GM19193 (cell line): ENCODE measurements around the gene SRRM1.

Source experiments
- POLR2A ChIP-seq: IDR thresholded peaks from 4 replicates; pipeline ENCODE4 v1.6.1; 2011; ENCODE audit not compliant: insufficient read depth, insufficient read length; ENCODE audit errors: extremely low read depth

Gene SRRM1

DNA sequence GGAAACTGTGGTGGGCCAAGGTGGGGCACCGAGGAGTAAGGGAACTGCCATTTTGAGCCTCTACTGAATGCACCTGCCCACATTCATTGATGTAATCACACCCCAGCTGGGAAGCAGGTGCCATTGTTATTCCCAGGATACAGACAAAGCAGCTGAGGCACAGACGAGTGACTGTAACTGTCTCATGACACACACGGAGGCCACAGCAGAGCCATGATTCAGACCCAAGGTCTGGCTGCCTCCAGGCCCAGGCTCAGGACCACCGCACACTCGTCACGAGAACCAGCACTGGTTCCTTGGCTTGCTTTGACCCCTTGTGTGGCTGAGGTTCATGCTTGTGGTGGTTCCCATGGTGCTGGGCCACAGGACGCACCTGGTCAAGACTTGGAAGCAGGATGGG lies 56.5 kb downstream of the SRRM1 start:
- TF ChIP-seq POLR2A = no peak

DNA sequence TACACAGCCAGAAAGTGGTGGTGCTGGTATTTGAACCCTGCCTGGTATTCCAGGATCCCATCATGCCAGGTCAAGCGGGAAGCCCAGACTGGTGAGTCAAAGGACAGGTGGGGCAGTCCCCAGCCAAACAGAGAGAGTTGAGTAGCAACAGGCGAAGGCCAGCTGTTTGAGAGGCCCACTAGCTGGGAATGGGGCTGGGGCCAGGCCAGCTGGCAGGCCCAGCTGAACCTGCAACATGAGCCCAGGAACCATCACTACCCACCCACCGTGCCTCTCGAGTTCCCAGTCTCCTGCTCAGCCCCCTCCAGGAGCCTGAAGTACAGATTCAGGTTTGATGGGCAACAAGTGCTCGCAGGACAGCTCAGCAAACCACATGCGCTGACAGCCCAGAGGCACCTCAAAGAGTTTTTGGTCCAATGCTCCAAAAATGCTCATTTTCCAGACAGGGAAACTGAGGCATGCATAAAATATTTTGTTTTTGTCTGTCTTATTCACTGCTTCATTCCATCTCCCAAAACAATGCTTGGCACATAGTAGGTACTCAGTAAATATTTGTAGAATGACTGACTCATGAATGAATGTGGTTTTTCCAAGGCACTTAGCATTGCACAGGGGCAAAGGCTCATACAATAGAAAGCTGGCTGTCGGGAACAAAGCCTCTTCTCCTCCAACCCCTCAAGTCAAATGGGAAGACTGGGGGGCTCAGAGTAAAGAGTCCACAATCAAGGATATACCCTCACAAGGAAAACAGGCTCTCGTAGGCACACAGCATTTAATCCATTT lies 59.6 kb downstream of the SRRM1 start:
- no peak for TF ChIP-seq POLR2A

DNA sequence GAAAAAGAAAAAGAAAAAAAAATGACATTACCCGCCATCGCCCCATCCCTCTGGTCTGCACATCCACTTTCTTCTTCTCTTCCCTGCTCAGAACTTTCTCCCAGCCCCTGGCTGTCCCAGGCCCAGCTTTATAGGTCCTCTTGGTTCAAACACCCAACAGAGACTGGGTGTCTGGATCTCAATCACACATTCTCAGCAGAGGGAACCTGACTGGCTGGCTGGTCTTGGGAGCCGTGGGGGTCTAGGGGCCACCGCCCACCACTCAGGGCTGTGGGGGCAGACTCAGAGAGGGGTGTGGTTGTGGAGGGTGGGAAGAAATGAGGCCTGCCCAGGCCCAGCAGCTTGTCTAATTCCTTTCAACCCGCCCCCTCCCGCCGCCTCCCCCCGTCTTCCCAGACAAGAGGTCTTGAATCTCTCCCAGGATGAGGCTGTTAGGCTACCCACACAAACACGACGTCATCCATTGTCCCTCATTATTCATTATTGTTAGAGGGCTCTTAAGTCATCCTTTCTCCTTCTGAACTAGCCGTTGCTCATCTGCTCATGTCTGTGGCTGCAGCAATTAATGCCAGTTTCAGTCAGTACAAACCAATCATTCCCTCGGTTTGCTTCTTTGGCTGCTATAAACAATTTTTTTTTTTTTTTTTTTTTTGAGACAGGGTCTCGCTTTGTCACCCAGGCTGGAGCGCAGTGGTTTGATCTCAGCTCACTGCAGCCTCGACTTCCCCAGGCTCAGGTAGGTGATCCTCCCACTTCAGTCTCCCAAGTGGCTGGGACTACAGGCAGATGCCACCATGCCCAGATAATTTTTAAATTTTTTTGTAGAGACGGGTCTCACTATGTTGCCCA lies 61.5 kb downstream of the SRRM1 start:
- no peak for TF ChIP-seq POLR2A

DNA sequence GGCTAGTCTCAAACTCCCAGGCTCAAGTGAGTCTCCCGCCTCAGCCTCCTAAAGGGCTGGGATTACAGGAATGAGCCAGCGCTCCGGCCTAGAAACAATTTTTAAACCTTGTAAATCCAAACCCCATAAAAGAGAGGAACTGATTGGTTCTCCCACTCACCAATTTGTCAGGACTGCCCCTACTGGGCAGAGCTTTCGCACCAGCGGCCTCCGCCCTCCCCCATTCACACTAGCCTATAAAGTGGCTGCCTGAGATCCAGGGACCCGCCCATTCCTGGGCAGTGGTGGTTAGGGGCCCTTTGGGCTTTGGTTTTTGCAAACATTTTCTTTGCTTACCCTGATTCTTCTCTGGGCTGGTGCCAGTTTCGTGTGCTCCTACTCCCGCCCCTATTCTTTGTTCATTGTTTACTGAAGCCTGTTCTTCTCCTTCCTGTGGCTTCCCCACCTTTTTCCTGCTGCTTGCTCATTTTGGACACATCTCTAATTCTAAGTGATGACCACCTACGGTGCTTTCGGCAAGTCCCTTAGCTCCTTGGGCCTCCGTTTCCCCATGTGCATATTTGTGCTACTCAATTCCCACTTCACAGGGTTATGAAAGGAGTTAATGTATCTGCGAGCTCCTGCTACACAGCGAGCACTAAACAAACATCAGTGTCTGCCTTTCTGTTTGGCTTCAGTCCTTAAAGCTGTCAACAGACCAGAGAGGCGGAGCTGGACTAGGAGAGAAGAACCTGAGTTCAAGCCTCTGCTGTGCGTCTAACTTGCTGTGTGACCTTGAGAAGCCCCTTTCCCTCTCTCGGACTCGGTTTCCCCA lies 62.4 kb downstream of the SRRM1 start:
- no peak for TF ChIP-seq POLR2A

DNA sequence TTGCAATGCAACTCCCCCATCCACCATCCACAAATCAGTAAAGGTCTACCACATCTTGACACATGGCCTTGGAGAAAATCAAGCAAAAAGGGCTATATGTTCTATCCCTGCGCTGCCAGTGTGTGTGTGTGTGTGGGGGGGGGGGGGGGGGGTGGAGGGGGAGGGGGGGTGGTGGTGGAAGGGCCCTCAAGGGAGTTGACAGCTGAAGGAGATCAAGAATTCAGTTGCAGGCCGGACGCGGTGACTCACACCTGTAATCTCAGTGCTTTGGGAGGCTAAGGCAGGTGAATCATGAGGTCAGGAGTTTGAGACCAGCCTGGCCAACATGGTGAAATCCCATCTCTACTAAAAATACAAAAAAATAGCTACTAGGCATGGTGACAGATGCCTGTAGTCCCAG lies 64.6 kb downstream of the SRRM1 start:
- TF ChIP-seq POLR2A = no peak

DNA sequence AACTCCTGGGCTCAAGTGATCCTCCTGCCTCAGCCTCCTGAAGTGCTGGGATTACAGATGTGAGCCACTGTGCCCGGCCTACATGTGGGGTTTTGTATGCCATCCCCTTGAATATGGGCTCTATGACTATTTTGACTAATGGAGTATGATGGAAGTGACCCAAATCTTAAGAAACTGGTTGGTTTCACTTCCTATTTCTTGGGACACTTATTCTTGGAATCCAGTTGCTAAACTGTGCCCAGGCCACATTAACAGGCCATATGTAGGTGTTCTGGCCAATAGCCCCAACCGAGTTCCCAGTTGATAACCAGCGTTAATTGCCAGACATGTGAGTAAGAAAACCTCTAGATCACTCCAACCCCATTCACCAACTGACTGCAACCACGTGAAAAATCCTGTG lies 65.8 kb downstream of the SRRM1 start:
- TF ChIP-seq POLR2A = no peak

DNA sequence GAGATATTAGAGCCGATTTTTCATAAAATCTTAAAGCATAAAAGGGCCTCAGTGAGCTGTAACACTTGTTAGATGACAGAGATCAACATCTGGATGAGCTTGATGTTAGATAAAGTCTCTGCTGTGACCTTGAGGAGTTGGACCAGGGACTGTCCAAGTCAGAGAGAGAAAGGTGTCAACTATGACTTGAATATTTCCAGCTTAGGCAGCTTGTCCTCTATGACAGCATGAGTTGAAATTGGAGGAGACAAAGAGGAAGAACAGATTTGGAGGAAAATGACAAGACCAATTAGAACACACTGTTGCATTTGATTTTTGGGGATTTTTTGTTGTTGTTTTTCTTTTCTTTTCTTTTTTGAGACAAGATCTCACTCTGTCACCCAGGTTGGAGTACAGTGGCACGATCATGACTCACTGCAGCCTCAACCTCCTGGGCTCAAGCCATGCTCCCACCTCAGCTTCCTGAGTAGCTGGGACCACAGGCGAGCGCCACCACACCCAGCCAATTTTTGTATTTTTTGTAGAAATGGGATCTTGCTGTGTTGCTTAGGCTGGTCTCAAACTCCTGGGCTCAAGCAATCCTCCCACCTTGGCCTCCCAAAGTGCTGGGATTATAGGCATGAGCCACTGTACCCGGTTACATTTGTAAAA lies 66.8 kb downstream of the SRRM1 start:
- TF ChIP-seq POLR2A = no peak

DNA sequence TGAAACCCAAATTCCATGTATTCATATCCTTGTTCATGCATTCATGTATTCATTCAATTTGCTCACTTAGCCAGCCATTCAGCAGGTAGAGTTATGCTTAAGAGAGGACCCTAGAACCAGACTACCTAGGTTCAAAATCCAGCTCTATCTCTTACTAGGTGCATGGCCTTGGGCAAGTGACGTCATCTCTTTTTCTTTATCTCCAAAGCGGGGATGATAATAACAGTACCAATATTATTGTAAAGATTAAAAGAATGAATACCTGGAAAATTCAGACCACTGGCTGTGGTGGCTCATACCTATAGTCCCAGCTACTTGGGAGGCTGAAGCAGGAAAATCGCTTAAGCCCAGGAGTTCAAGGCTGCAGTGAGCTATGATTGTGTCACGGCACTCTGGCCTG lies 68.2 kb downstream of the SRRM1 start:
- no peak for TF ChIP-seq POLR2A

DNA sequence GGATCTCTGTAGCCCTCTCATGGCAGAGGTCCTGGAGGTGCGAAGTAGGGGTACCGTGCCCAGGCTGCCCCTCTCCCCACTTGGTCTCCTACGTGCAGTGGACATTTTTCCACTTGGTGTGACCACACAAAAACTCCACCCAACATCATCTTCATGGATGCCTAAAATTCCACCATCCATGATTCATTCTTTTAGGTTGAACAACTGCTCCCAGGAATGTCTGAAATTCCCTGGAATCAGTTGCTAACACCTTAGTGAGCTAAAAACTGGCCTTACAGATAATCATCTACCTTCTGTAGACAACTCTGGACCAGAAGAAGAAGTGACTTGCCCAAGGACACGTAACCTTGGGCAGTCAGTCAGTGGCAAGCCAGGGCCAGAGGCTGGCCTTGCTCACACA lies 70.1 kb downstream of the SRRM1 start:
- TF ChIP-seq POLR2A = no peak

DNA sequence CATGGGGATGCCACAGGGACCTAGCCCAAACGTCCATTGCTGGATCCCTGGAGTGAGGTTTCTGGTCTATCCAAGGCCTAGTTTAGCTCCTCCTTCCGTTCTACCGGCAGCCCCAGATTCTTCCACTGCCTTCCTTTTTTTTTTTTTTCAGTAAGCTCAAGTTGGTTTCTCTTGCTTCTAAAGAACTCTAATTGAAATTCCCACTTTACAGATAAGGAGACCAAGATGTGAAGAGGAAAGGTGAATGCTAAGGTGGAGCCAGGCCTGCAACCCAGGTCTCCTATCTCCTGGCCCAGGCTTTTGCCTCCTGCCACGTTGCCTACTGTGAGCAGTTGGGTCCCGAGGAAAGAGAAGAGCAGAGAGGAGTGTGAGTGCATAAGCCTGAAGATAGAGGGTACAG lies 70.6 kb downstream of the SRRM1 start:
- no peak for TF ChIP-seq POLR2A

DNA sequence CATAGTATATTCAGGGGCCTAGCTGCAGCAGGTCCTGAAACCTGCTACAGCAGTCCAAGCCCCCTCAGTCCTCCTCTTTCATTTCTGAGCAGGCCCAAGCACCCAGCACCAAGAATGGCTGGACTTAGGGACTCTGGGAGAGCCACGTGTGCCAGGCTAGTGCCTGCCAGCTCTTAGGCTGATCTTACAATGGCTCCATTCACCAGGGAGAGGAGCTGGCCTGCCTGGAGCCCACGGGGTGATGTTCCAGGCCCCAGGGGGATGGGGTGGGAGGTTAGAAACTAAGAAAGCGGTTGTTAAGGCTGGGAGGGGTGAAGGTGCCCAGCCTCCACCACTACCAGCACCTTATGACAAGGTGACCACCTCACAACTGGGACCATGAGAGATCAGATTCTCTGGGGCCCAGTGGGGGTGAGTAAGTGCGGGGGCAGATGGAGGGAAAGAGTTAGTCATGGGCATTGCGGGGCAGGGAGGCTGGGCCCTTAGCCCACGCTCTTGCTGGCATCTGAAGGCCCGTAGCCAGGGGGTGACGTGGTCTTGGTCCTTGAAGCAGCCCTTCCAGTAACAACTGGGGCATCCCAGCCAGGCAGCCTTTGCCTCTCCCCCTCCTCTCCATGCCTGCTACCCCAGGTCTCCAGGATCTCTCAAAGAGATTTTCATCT lies 71.9 kb downstream of the SRRM1 start:
- TF ChIP-seq POLR2A = no peak

DNA sequence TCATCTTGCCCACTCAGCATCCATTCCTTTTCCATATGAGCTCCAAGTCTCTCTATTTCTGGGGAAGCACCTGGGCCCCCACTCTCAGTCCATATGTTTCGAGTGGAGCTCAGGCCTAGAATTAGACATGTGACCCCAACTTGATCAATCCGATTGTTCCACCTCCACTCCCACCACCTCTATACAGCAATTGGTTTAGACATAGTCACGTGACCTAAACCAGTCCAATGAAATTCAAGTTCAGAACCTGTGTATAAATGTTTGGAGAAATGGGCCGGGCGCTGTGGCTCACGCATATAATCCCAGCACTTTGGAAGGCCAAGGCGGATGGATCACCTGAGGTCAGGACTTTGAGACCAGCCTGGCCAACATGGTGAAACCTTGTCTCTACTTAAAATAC lies 72.6 kb downstream of the SRRM1 start:
- TF ChIP-seq POLR2A = no peak

DNA sequence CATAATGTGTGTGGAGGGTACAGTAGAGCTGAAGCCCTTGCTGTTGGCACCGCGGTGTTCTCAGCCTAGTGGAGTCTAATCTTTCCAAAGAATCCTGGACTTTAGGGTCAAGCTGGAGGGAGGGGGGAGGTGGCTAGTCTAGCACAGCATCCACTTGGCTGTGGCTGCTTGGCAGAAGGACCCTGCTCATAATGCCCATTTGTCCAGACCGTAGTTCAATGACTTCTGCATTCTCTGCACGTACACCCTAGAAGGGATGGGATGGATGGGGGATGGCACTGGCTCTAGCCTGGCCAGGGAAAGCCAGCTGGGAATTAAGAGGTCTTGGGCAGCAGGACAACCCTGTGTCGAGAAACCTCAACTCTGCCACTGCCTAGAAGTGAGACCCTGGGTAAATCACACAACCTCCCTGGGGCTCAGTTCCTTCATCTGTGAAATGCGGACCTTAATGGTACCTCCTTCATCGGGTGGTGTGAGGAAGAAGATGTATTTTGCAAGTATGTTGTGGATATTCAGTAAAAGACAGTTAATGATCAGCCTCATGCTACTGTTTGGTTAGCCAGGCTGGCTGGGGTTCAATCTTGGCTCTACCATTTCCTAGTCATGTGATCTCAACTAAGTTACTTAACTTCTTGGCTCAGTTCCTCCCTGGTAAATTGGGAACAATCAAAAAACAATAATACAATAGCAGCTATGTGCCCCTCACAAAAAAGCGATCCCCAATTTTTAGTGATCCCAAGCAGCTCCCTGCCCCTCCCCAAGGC lies 75.0 kb downstream of the SRRM1 start:
- no peak for TF ChIP-seq POLR2A
